ENCODE data around the gene ZNF782.

- TF ChIP-seq EP300 (IDR thresholded peaks at IDR 0.05), result no peak
- TF ChIP-seq CTCF (IDR thresholded peaks at IDR 0.05), result no peak
- TF ChIP-seq POLR2A (IDR thresholded peaks at IDR 0.05; ENCODE audit: low read depth), result no peak
These were observed 72.8 kb downstream of the ZNF782 start for GRCh38 chr9:96781552-96781951.
